Panc1 (cell line): ENCODE data around the gene ATE1. TPM values are rescaled to one million over a fixed set of nuclear protein-coding genes. Genes with fewer than 3 reads are reported as not detected.

ENCODE experiments used
- ATAC-seq: fragments of 200-7000 bp; cut with Tn5 transposase; 2 replicates; pipeline ENCODE4 v1.9.1; 2020; ENCODE audit warnings: mild to moderate bottlenecking, moderate library complexity
- BruUV-seq: library from RNA; stranded (reverse); fragments of 400-500 nt; replicated peaks from 2 replicates; lab custom pipeline; 2021; lab: Mats Ljungman, UMichigan
- CTCF ChIA-PET: fragments of 300-600 bp; sonication (Branson Sonifier 250); formaldehyde crosslinking; loops from one replicate; lab custom pipeline; 2022; ENCODE audit warnings: antibody characterized with exemption; lab: Charles Lee
- POLR2A ChIA-PET: fragments of 300-600 bp; sonication (Branson Sonifier 250); formaldehyde crosslinking; loops from one replicate; lab custom pipeline; 2022; ENCODE audit warnings: antibody characterized with exemption; lab: Charles Lee
- DNase-seq: peaks from one replicate; pipeline ENCODE4 v3.0.0-alpha.2; 2010; ENCODE audit warnings: low read depth, low spot score
- H3K27ac ChIP-seq: 2 replicates; pipeline ENCODE4 v1.5.1; 2011; ENCODE audit warnings: mild to moderate bottlenecking, low read length, inconsistent platforms
- H3K27me3 ChIP-seq: fragments of 200-500 bp; sonication (Bioruptor generic); 2 replicates; pipeline ENCODE4 v1.6.0; 2014; ENCODE audit warnings: low read length, inconsistent platforms; ENCODE audit not compliant: control insufficient read depth, insufficient read depth
- H3K36me3 ChIP-seq: fragments of 200-500 bp; sonication (Bioruptor generic); 2 replicates; pipeline ENCODE4 v1.5.1; 2014; ENCODE audit warnings: inconsistent platforms, mild to moderate bottlenecking, low read length, moderate library complexity; ENCODE audit not compliant: control insufficient read depth, insufficient read depth
- H3K4me1 ChIP-seq: 2 replicates; pipeline ENCODE4 v1.5.1; 2011; ENCODE audit warnings: inconsistent platforms, mild to moderate bottlenecking, low read length, moderate library complexity; ENCODE audit not compliant: control insufficient read depth, insufficient read depth
- H3K4me3 ChIP-seq, 2 experiments: 2 replicates each; pipeline ENCODE4 v1.5.1; 2011 to 2012; ENCODE audit warnings: low read depth in 2 of 2, low read length in 2 of 2, mild to moderate bottlenecking in 2 of 2, inconsistent platforms in 1 of 2, moderate library complexity in 1 of 2
- H3K9me3 ChIP-seq: fragments of 200-500 bp; sonication (Bioruptor generic); 2 replicates; pipeline ENCODE4 v1.5.1; 2014; ENCODE audit warnings: low read depth, mild to moderate bottlenecking, inconsistent platforms, low read length, moderate library complexity; ENCODE audit not compliant: control insufficient read depth, insufficient read depth
- POLR2AphosphoS5 ChIP-seq: IDR thresholded peaks from 2 replicates; pipeline ENCODE4 v1.6.1; 2012; ENCODE audit warnings: mild to moderate bottlenecking, low read depth, low read length, moderate library complexity
- SIN3A ChIP-seq: IDR thresholded peaks from 2 replicates; pipeline ENCODE4 v1.6.1; 2012; ENCODE audit warnings: low read depth, mild to moderate bottlenecking, low read length, moderate library complexity, borderline replicate concordance; ENCODE audit not compliant: insufficient read depth
- TCF7L2 ChIP-seq: IDR thresholded peaks from 2 replicates; pipeline ENCODE4 v1.6.1; 2011; ENCODE audit warnings: mild to moderate bottlenecking, low read depth, low read length, inconsistent platforms
- in situ Hi-C: cut with HindIII; loops from 2 replicates; pipeline ENCODE4 v1.10.0; 2016; ENCODE audit warnings: low sequenced_read_pairs, low pct_unique_long_range_greater_than_20kb
- intact Hi-C: fragments of 100-400 bp; cut with micrococcal nuclease; formaldehyde crosslinking; loops from one replicate; pipeline ENCODE4 v1.10.0; 2022; ENCODE audit not compliant: unreplicated experiment
- total RNA-seq: library from RNA; stranded (reverse); gene quantifications from one replicate; pipeline ENCODE4 v1.2.1, GENCODE V29; 2021; ENCODE audit not compliant: unreplicated experiment
- TF ChIP-seq, protein P1 (sequence below): fragments of 450-650 bp; IDR thresholded peaks from 2 replicates; pipeline ENCODE4 v1.5.1; 2017; ENCODE audit warnings: mild to moderate bottlenecking
- TF ChIP-seq, protein P2 (sequence below), 2 experiments: IDR thresholded peaks; 2 replicates each; pipeline ENCODE4 v1.6.1; 2011 to 2012; ENCODE audit warnings: low read depth in 2 of 2, control low read depth in 1 of 2, low read length in 1 of 2, mild to moderate bottlenecking in 1 of 2, moderate library complexity in 1 of 2; ENCODE audit not compliant: insufficient read depth in 1 of 2

The ATE1 gene
- total RNA-seq, 1 experiment from 2014 or later, result 45.5 TPM

- Histone ChIP-seq H3K4me3 (no peak overlapping the region), H3K27ac (no peak overlapping the region), H3K9me3 (no peaks in the 10 kb centered on the region), H3K27me3 (no peaks in the 10 kb centered on the region), H3K36me3 (0 out of 2 replicates have a peak, but pooled peaks cover 8% of the 10 kb centered on the region), H3K4me1 (no peaks in the 10 kb centered on the region)
- ChIA-PET POLR2A (no interaction called here), CTCF (no interaction called here)
- BruUV-seq, result no TSS peak
- in situ Hi-C loops, result no loop called here
- no peak for ATAC-seq
- intact Hi-C loops, result no loop called here
- DNase-seq, result no peak
- TF ChIP-seq, protein P1, sequence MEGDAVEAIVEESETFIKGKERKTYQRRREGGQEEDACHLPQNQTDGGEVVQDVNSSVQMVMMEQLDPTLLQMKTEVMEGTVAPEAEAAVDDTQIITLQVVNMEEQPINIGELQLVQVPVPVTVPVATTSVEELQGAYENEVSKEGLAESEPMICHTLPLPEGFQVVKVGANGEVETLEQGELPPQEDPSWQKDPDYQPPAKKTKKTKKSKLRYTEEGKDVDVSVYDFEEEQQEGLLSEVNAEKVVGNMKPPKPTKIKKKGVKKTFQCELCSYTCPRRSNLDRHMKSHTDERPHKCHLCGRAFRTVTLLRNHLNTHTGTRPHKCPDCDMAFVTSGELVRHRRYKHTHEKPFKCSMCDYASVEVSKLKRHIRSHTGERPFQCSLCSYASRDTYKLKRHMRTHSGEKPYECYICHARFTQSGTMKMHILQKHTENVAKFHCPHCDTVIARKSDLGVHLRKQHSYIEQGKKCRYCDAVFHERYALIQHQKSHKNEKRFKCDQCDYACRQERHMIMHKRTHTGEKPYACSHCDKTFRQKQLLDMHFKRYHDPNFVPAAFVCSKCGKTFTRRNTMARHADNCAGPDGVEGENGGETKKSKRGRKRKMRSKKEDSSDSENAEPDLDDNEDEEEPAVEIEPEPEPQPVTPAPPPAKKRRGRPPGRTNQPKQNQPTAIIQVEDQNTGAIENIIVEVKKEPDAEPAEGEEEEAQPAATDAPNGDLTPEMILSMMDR, result no peak
- TF ChIP-seq POLR2AphosphoS5, result no peak
- TF ChIP-seq, protein P2, sequence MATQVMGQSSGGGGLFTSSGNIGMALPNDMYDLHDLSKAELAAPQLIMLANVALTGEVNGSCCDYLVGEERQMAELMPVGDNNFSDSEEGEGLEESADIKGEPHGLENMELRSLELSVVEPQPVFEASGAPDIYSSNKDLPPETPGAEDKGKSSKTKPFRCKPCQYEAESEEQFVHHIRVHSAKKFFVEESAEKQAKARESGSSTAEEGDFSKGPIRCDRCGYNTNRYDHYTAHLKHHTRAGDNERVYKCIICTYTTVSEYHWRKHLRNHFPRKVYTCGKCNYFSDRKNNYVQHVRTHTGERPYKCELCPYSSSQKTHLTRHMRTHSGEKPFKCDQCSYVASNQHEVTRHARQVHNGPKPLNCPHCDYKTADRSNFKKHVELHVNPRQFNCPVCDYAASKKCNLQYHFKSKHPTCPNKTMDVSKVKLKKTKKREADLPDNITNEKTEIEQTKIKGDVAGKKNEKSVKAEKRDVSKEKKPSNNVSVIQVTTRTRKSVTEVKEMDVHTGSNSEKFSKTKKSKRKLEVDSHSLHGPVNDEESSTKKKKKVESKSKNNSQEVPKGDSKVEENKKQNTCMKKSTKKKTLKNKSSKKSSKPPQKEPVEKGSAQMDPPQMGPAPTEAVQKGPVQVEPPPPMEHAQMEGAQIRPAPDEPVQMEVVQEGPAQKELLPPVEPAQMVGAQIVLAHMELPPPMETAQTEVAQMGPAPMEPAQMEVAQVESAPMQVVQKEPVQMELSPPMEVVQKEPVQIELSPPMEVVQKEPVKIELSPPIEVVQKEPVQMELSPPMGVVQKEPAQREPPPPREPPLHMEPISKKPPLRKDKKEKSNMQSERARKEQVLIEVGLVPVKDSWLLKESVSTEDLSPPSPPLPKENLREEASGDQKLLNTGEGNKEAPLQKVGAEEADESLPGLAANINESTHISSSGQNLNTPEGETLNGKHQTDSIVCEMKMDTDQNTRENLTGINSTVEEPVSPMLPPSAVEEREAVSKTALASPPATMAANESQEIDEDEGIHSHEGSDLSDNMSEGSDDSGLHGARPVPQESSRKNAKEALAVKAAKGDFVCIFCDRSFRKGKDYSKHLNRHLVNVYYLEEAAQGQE (IDR thresholded peaks at IDR 0.05; ENCODE audit: insufficient read depth in 1 of 2, low read depth in 2 of 2, low read length in 1 of 2), result no peak
- TF ChIP-seq SIN3A, result no peak
- TF ChIP-seq TCF7L2, result no peak
Measured at GRCh38 chr10:121870413-121870812, 57.4 kb downstream of the ATE1 start.

DNA sequence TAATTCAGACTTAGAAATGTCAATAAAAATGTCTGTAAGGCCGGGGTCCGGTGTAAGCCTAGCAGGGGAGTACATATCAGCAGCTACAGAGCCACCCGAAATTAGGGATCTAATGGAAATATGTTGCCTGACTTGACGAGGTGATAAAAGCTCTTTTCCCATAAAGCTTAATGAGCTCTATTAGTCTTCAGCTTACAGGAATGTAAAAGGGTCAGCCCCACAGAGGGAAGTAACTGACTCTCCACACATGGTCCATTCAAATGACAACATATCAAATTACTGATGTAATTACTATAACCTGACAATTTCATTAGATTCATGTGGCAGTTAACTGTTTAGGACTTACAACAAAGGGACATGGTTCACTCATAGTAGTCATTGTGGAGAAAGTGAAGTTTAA is 62.3 kb downstream of the ATE1 start:
- H3K4me3 ChIP-seq, result no peak overlapping the region
- ChIA-PET POLR2A (interaction anchor here (0.5 kb wide), 1 partner anchor 18 kb away, joined by 8 read pairs; no protein-coding TSS in a partner anchor), CTCF (no interaction called here)
- no peaks in the 10 kb centered on the region for H3K9me3 ChIP-seq
- intact Hi-C loops (no loop called here), in situ Hi-C loops (no loop called here)
- no peak overlapping the region for H3K27ac ChIP-seq
- H3K4me1 ChIP-seq, result no peaks in the 10 kb centered on the region
- H3K36me3 ChIP-seq, result 0 out of 2 replicates have a peak, but pooled peaks cover 8% of the 10 kb centered on the region
- no TSS peak for BruUV-seq
- ATAC-seq (no peak), DNase-seq (no peak)
- TF ChIP-seq POLR2AphosphoS5, result no peak
- TF ChIP-seq, protein P1, result no peak
- TF ChIP-seq, protein P2 (IDR thresholded peaks at IDR 0.05; ENCODE audit: insufficient read depth in 1 of 2, low read depth in 2 of 2, low read length in 1 of 2), result no peak
- H3K27me3 ChIP-seq, result no peaks in the 10 kb centered on the region
